Astrocyte of the cerebellum (primary cell): ENCODE measurements around the gene TBATA.

ENCODE experiments used
- DNase-seq: peaks from one replicate; pipeline ENCODE4 v3.0.0-alpha.2; 2011; ENCODE audit warnings: low read depth
- H3K4me3 ChIP-seq: 2 replicates; pipeline ENCODE4 v1.5.1; 2011; ENCODE audit warnings: mild to moderate bottlenecking, low read depth, low read length, moderate library complexity
- CTCF ChIP-seq: IDR thresholded peaks from 2 replicates; pipeline ENCODE4 v1.5.1; 2012; ENCODE audit warnings: low read length, low read depth, moderate library complexity, mild to moderate bottlenecking; ENCODE audit errors: missing control alignments
- in situ Hi-C: cut with HindIII; loops from 2 replicates; pipeline ENCODE4 v1.10.0; 2017; ENCODE audit warnings: low sequenced_read_pairs

TBATA gene

GRCh38 chr10:70809726-70810125 lies 24.5 kb upstream of the TBATA start:
- DNase-seq, result no peak
- no peak overlapping the region for H3K4me3 ChIP-seq
- in situ Hi-C loops, result no loop called here
- TF ChIP-seq CTCF, result no peak

GRCh38 chr10:70809011-70809611 lies 23.9 kb upstream of the TBATA start:
- DNase-seq, result no peak
- H3K4me3 ChIP-seq, result no peak overlapping the region
- in situ Hi-C loops, result no loop called here
- no peak for TF ChIP-seq CTCF

GRCh38 chr10:70807556-70807955 lies 22.4 kb upstream of the TBATA start:
- no peak for DNase-seq
- no peak for TF ChIP-seq CTCF
- H3K4me3 ChIP-seq, result no peak overlapping the region
- in situ Hi-C loops, result no loop called here

- in situ Hi-C loops, result no loop called here
- TF ChIP-seq CTCF, result no peak
- no peak for DNase-seq
- H3K4me3 ChIP-seq, result no peak overlapping the region
Measured at GRCh38 chr10:70806841-70807240, 21.7 kb upstream of the TBATA start.

GRCh38 chr10:70805619-70806215 lies 20.5 kb upstream of the TBATA start:
- no peak for DNase-seq
- H3K4me3 ChIP-seq, result no peak overlapping the region
- no peak for TF ChIP-seq CTCF
- in situ Hi-C loops, result no loop called here

- TF ChIP-seq CTCF, result no peak
- peak; percentile 64 for DNase-seq
- no peak overlapping the region for H3K4me3 ChIP-seq
- in situ Hi-C loops, result no loop called here
Measured at GRCh38 chr10:70804421-70804808, 19.2 kb upstream of the TBATA start.
